HL-60 (cell line): ENCODE results near the gene NFAT5.

ENCODE experiments used
- DNase-seq, 2 experiments: peaks; one replicate each; pipeline ENCODE4 v3.0.0-alpha.2; 2010 to 2020; ENCODE audit warnings: low read depth in 1 of 2, low spot score in 1 of 2
- H3K27ac ChIP-seq: fragments of 250-450 bp; sonication (Bioruptor Pico); replicated peaks from 2 replicates; pipeline ENCODE4 v1.5.1; 2020; ENCODE audit warnings: mild to moderate bottlenecking, moderate library complexity
- H3K27me3 ChIP-seq: fragments of 250-450 bp; sonication (Bioruptor Pico); 2 replicates; pipeline ENCODE4 v1.5.1; 2021; ENCODE audit warnings: mild to moderate bottlenecking, moderate library complexity; ENCODE audit not compliant: insufficient read depth, poor library complexity, severe bottlenecking
- H3K4me3 ChIP-seq: replicated peaks from 2 replicates; pipeline ENCODE4 v1.5.1; 2011; ENCODE audit warnings: mild to moderate bottlenecking, control low read depth, low read length; ENCODE audit not compliant: insufficient read depth
- GABPA ChIP-seq: IDR thresholded peaks from 2 replicates; pipeline ENCODE4 v1.6.1; 2012; ENCODE audit warnings: low read depth
- POLR2AphosphoS5 ChIP-seq: IDR thresholded peaks from 2 replicates; pipeline ENCODE4 v1.6.1; 2012; ENCODE audit warnings: low read depth
- SPI1 ChIP-seq: IDR thresholded peaks from 2 replicates; pipeline ENCODE4 v1.6.1; 2012; ENCODE audit warnings: low read depth, mild to moderate bottlenecking, borderline replicate concordance
- TF ChIP-seq, protein P1 (sequence below): IDR thresholded peaks from one replicate; pipeline ENCODE4 v1.5.1; 2011; ENCODE audit warnings: low read length, control low read depth, inconsistent platforms; ENCODE audit not compliant: insufficient read depth
- TF ChIP-seq, protein P2 (sequence below): IDR thresholded peaks from 2 replicates; pipeline ENCODE4 v1.6.1; 2012; ENCODE audit warnings: low read depth; ENCODE audit not compliant: insufficient replicate concordance

NFAT5 gene

DNA sequence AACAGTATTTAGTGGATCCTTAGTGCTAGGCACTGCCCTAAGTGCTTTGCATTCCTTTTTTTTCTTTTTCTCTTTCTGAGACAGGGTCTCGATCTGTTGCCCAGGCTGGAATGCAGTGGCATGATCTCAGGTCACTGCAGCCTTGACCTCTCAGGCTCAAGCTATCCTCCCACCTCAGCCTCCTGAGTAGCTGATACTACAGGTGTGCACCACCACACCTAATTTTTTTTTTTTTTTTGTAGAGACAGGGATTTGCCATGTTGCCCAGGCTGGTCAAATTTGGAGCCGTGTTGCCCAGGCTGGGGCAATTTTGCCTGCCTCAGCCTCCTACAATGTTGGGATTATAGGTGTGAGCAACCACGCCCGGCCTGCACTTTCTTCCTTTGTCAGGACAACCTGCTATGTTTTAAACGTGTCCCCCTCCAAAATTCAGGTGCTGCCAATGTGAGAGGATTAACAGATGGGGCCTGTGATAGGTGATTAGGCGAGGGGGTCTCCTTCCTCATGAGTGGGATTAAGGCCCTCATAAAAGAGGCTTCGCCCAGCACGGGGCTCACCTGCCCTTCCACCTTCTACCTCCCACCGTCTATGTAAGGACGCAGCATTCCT lies 155.2 kb downstream of the NFAT5 start:
- H3K27ac ChIP-seq: no peak overlapping the region
- no peak overlapping the region for H3K4me3 ChIP-seq
- H3K27me3 ChIP-seq: no peaks in the 10 kb centered on the region
- DNase-seq: no peak
- TF ChIP-seq, protein P1, sequence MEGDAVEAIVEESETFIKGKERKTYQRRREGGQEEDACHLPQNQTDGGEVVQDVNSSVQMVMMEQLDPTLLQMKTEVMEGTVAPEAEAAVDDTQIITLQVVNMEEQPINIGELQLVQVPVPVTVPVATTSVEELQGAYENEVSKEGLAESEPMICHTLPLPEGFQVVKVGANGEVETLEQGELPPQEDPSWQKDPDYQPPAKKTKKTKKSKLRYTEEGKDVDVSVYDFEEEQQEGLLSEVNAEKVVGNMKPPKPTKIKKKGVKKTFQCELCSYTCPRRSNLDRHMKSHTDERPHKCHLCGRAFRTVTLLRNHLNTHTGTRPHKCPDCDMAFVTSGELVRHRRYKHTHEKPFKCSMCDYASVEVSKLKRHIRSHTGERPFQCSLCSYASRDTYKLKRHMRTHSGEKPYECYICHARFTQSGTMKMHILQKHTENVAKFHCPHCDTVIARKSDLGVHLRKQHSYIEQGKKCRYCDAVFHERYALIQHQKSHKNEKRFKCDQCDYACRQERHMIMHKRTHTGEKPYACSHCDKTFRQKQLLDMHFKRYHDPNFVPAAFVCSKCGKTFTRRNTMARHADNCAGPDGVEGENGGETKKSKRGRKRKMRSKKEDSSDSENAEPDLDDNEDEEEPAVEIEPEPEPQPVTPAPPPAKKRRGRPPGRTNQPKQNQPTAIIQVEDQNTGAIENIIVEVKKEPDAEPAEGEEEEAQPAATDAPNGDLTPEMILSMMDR: no peak
- TF ChIP-seq POLR2AphosphoS5 (no peak), SPI1 (no peak), GABPA (no peak)
- TF ChIP-seq, protein P2, sequence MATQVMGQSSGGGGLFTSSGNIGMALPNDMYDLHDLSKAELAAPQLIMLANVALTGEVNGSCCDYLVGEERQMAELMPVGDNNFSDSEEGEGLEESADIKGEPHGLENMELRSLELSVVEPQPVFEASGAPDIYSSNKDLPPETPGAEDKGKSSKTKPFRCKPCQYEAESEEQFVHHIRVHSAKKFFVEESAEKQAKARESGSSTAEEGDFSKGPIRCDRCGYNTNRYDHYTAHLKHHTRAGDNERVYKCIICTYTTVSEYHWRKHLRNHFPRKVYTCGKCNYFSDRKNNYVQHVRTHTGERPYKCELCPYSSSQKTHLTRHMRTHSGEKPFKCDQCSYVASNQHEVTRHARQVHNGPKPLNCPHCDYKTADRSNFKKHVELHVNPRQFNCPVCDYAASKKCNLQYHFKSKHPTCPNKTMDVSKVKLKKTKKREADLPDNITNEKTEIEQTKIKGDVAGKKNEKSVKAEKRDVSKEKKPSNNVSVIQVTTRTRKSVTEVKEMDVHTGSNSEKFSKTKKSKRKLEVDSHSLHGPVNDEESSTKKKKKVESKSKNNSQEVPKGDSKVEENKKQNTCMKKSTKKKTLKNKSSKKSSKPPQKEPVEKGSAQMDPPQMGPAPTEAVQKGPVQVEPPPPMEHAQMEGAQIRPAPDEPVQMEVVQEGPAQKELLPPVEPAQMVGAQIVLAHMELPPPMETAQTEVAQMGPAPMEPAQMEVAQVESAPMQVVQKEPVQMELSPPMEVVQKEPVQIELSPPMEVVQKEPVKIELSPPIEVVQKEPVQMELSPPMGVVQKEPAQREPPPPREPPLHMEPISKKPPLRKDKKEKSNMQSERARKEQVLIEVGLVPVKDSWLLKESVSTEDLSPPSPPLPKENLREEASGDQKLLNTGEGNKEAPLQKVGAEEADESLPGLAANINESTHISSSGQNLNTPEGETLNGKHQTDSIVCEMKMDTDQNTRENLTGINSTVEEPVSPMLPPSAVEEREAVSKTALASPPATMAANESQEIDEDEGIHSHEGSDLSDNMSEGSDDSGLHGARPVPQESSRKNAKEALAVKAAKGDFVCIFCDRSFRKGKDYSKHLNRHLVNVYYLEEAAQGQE: no peak

DNA sequence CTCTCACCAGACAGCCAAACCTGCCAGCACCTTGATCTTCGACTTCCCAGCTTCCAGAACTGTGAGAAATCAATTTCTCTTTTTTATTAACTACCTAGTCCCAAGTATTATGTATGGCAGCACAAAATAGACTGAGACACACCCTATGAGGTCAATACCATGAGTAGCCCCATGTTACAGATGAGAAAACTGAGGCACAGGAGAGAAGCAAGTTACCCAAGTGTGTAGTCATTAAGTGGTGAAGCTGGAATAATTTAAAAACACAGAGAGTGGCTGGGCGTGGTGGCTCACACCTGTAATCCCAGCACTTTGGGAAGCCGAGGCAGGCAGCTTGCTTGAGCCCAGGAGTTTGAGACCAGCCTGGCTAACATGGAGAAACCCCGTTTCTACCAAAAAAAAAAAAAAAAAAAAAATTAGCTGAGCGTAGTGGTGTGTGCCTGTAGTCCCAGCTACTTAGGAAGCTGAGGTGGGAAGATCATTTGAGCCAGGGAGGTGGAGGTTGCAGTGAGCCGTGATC lies 155.7 kb downstream of the NFAT5 start:
- Histone ChIP-seq H3K27ac (no peak overlapping the region), H3K27me3 (no peaks in the 10 kb centered on the region), H3K4me3 (no peak overlapping the region)
- DNase-seq: no peak
- TF ChIP-seq POLR2AphosphoS5: no peak
- no peak for TF ChIP-seq SPI1
- TF ChIP-seq, protein P1: no peak
- TF ChIP-seq, protein P2: no peak
- no peak for TF ChIP-seq GABPA

DNA sequence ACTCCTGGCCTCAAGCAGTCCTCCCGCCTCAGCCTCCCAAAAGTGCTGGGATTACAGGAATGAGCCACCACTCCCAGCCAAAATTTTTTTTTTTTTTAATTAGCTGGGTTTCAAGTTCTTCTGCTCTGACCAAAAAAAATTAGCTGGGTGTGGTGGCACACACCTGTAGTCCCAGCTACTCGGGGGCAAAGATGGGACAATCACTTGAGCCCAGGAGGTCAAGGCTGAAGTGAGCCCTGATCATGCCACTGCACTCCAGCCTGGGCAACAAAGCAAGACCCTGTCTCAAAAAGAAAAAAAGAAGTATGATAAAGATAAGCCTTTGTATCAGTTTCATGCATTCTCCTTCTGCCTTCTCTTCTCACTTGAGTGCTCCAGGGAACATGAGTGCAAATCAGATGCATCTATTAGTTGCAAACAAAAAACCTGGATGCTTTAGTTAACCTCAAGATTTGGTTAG lies 158.7 kb downstream of the NFAT5 start:
- DNase-seq: no peak
- TF ChIP-seq SPI1 (no peak), GABPA (no peak), POLR2AphosphoS5 (no peak)
- TF ChIP-seq, protein P1: no peak
- TF ChIP-seq, protein P2: no peak
- Histone ChIP-seq H3K27me3 (no peaks in the 10 kb centered on the region), H3K27ac (no peak overlapping the region), H3K4me3 (no peak overlapping the region)
